ENCODE measurements around the gene ACKR1.

ACKR1 gene

GRCh38 chr1:159206110-159206509 is 1.4 kb downstream of the ACKR1 start:
- Histone ChIP-seq H3K4me1 (ENCODE audit: control insufficient read depth, insufficient read depth, low read length) (no peaks in the 10 kb centered on the region), H3K27me3 (ENCODE audit: control insufficient read depth in 1 of 2, insufficient read depth in 2 of 2, low read length in 2 of 2) (peaks cover 16 to 31% of the 10 kb centered on the region in 2 donors), H3K36me3 (ENCODE audit: control insufficient read depth in 2 of 2, insufficient read depth in 2 of 2, low read length in 2 of 2) (no peaks in the 10 kb centered on the region), H3K4me3 (ENCODE audit: low read length in 2 of 2) (peak overlapping the region in 1 of 2 donors; percentile 22), H3K27ac (ENCODE audit: low read length) (no peak overlapping the region), H3K9me3 (ENCODE audit: control insufficient read depth in 2 of 2, low read length in 2 of 2) (no peaks in the 10 kb centered on the region), H3K9ac (ENCODE audit: low read length in 2 of 2) (no peak overlapping the region)

GRCh38 chr1:159207080-159207479 is 2.4 kb downstream of the ACKR1 start:
- Histone ChIP-seq H3K9ac (ENCODE audit: low read length in 2 of 2) (no peak overlapping the region), H3K9me3 (ENCODE audit: control insufficient read depth in 2 of 2, low read length in 2 of 2) (no peaks in the 10 kb centered on the region), H3K27me3 (ENCODE audit: control insufficient read depth in 1 of 2, insufficient read depth in 2 of 2, low read length in 2 of 2) (peaks cover 24 to 35% of the 10 kb centered on the region in 2 donors), H3K4me1 (ENCODE audit: control insufficient read depth, insufficient read depth, low read length) (no peaks in the 10 kb centered on the region), H3K36me3 (ENCODE audit: control insufficient read depth in 2 of 2, insufficient read depth in 2 of 2, low read length in 2 of 2) (no peaks in the 10 kb centered on the region), H3K4me3 (ENCODE audit: low read length in 2 of 2) (peak overlapping the region in 1 of 2 donors; percentile 15), H3K27ac (ENCODE audit: low read length) (no peak overlapping the region)

- Histone ChIP-seq H3K27ac (ENCODE audit: low read length) (no peak overlapping the region), H3K9ac (ENCODE audit: low read length in 2 of 2) (no peak overlapping the region), H3K27me3 (ENCODE audit: control insufficient read depth in 1 of 2, insufficient read depth in 2 of 2, low read length in 2 of 2) (peaks cover 24 to 37% of the 10 kb centered on the region in 2 donors), H3K4me1 (ENCODE audit: control insufficient read depth, insufficient read depth, low read length) (no peaks in the 10 kb centered on the region), H3K36me3 (ENCODE audit: control insufficient read depth in 2 of 2, insufficient read depth in 2 of 2, low read length in 2 of 2) (no peaks in the 10 kb centered on the region), H3K4me3 (ENCODE audit: low read length in 2 of 2) (peak overlapping the region in 1 of 2 donors; percentile 15), H3K9me3 (ENCODE audit: control insufficient read depth in 2 of 2, low read length in 2 of 2) (no peaks in the 10 kb centered on the region)
Observed at GRCh38 chr1:159207774-159208173, 3.1 kb downstream of the ACKR1 start.

- Histone ChIP-seq H3K9ac (ENCODE audit: low read length in 2 of 2) (no peak overlapping the region), H3K4me1 (ENCODE audit: control insufficient read depth, insufficient read depth, low read length) (no peaks in the 10 kb centered on the region), H3K27me3 (ENCODE audit: control insufficient read depth in 1 of 2, insufficient read depth in 2 of 2, low read length in 2 of 2) (peaks cover 24 to 37% of the 10 kb centered on the region in 2 donors), H3K36me3 (ENCODE audit: control insufficient read depth in 2 of 2, insufficient read depth in 2 of 2, low read length in 2 of 2) (no peaks in the 10 kb centered on the region), H3K4me3 (ENCODE audit: low read length in 2 of 2) (peak overlapping the region in 1 of 2 donors; percentile 15), H3K9me3 (ENCODE audit: control insufficient read depth in 2 of 2, low read length in 2 of 2) (no peaks in the 10 kb centered on the region), H3K27ac (ENCODE audit: low read length) (no peak overlapping the region)
Observed at GRCh38 chr1:159208175-159208825, 3.6 kb downstream of the ACKR1 start.

- Histone ChIP-seq H3K4me1 (ENCODE audit: control insufficient read depth, insufficient read depth, low read length) (no peaks in the 10 kb centered on the region), H3K36me3 (ENCODE audit: control insufficient read depth in 2 of 2, insufficient read depth in 2 of 2, low read length in 2 of 2) (no peaks in the 10 kb centered on the region), H3K27me3 (ENCODE audit: control insufficient read depth in 1 of 2, insufficient read depth in 2 of 2, low read length in 2 of 2) (peaks cover 24 to 37% of the 10 kb centered on the region in 2 donors), H3K9me3 (ENCODE audit: control insufficient read depth in 2 of 2, low read length in 2 of 2) (no peaks in the 10 kb centered on the region), H3K9ac (ENCODE audit: low read length in 2 of 2) (no peak overlapping the region), H3K27ac (ENCODE audit: low read length) (no peak overlapping the region), H3K4me3 (ENCODE audit: low read length in 2 of 2) (no peak overlapping the region)
Observed at GRCh38 chr1:159209061-159209460, 4.4 kb downstream of the ACKR1 start.

- Histone ChIP-seq H3K36me3 (ENCODE audit: control insufficient read depth in 2 of 2, insufficient read depth in 2 of 2, low read length in 2 of 2) (no peaks in the 10 kb centered on the region), H3K4me1 (ENCODE audit: control insufficient read depth, insufficient read depth, low read length) (no peaks in the 10 kb centered on the region), H3K27me3 (ENCODE audit: control insufficient read depth in 1 of 2, insufficient read depth in 2 of 2, low read length in 2 of 2) (peaks cover 26 to 27% of the 10 kb centered on the region in 2 donors), H3K27ac (ENCODE audit: low read length) (no peak overlapping the region), H3K9me3 (ENCODE audit: control insufficient read depth in 2 of 2, low read length in 2 of 2) (no peaks in the 10 kb centered on the region), H3K9ac (ENCODE audit: low read length in 2 of 2) (no peak overlapping the region), H3K4me3 (ENCODE audit: low read length in 2 of 2) (no peak overlapping the region)
Observed at GRCh38 chr1:159211331-159212136, 6.9 kb downstream of the ACKR1 start.

- Histone ChIP-seq H3K27me3 (ENCODE audit: control insufficient read depth in 1 of 2, insufficient read depth in 2 of 2, low read length in 2 of 2) (peaks cover 24 to 27% of the 10 kb centered on the region in 2 donors), H3K4me1 (ENCODE audit: control insufficient read depth, insufficient read depth, low read length) (no peaks in the 10 kb centered on the region), H3K9ac (ENCODE audit: low read length in 2 of 2) (no peak overlapping the region), H3K36me3 (ENCODE audit: control insufficient read depth in 2 of 2, insufficient read depth in 2 of 2, low read length in 2 of 2) (no peaks in the 10 kb centered on the region), H3K4me3 (ENCODE audit: low read length in 2 of 2) (no peak overlapping the region), H3K27ac (ENCODE audit: low read length) (no peak overlapping the region), H3K9me3 (ENCODE audit: control insufficient read depth in 2 of 2, low read length in 2 of 2) (no peaks in the 10 kb centered on the region)
Observed at GRCh38 chr1:159212596-159212995, 7.9 kb downstream of the ACKR1 start.

GRCh38 chr1:159214149-159214760 is 9.6 kb downstream of the ACKR1 start:
- peaks cover 18 to 24% of the 10 kb centered on the region in 2 donors for H3K27me3 ChIP-seq (ENCODE audit: control insufficient read depth in 1 of 2, insufficient read depth in 2 of 2, low read length in 2 of 2)
- H3K9ac ChIP-seq (ENCODE audit: low read length in 2 of 2) = no peak overlapping the region
- no peak overlapping the region for H3K27ac ChIP-seq (ENCODE audit: low read length)
- no peaks in the 10 kb centered on the region for H3K9me3 ChIP-seq (ENCODE audit: control insufficient read depth in 2 of 2, low read length in 2 of 2)
- no peaks in the 10 kb centered on the region for H3K4me1 ChIP-seq (ENCODE audit: control insufficient read depth, insufficient read depth, low read length)
- no peak overlapping the region for H3K4me3 ChIP-seq (ENCODE audit: low read length in 2 of 2)
- H3K36me3 ChIP-seq (ENCODE audit: control insufficient read depth in 2 of 2, insufficient read depth in 2 of 2, low read length in 2 of 2) = no peaks in the 10 kb centered on the region

GRCh38 chr1:159218649-159219636 is 14.3 kb downstream of the ACKR1 start:
- Histone ChIP-seq H3K27ac (ENCODE audit: low read length) (no peak overlapping the region), H3K9me3 (ENCODE audit: control insufficient read depth in 2 of 2, low read length in 2 of 2) (no peaks in the 10 kb centered on the region), H3K4me1 (ENCODE audit: control insufficient read depth, insufficient read depth, low read length) (no peaks in the 10 kb centered on the region), H3K4me3 (ENCODE audit: low read length in 2 of 2) (no peak overlapping the region), H3K9ac (ENCODE audit: low read length in 2 of 2) (no peak overlapping the region), H3K27me3 (ENCODE audit: control insufficient read depth in 1 of 2, insufficient read depth in 2 of 2, low read length in 2 of 2) (peaks cover 3 to 8% of the 10 kb centered on the region in 2 donors), H3K36me3 (ENCODE audit: control insufficient read depth in 2 of 2, insufficient read depth in 2 of 2, low read length in 2 of 2) (no peaks in the 10 kb centered on the region)

All from stomach smooth muscle (tissue), 2 donors.